GM12874 (cell line): Measurements from ENCODE around the gene TSPAN32.

Experiments used
- TF ChIP-seq, protein P1 (sequence below): IDR thresholded peaks from 2 replicates; pipeline ENCODE4 v1.5.1; 2011; ENCODE audit warnings: low read depth, mild to moderate bottlenecking, control low read depth, low read length, moderate library complexity; ENCODE audit not compliant: insufficient read depth

TSPAN32 gene

DNA sequence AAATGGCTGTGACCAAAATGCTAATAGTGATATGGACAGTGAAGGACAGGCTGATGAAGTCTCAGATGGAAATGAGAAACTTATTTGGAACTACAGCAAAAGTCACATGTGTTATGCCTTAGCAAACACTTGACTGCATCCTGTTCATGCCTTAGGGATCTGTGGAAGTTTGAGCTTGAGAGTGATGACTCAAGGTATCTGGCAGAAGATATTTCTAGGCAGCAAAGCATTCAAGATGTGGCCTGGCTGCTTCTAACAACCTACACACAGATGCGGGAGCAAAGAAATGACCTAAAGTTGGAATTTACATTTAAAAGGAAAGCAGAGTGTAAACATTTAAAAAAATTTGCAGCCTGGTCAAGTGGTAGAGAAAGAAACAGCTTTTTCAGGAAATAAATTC lies 47.2 kb downstream of the TSPAN32 start:
- TF ChIP-seq, protein P1, sequence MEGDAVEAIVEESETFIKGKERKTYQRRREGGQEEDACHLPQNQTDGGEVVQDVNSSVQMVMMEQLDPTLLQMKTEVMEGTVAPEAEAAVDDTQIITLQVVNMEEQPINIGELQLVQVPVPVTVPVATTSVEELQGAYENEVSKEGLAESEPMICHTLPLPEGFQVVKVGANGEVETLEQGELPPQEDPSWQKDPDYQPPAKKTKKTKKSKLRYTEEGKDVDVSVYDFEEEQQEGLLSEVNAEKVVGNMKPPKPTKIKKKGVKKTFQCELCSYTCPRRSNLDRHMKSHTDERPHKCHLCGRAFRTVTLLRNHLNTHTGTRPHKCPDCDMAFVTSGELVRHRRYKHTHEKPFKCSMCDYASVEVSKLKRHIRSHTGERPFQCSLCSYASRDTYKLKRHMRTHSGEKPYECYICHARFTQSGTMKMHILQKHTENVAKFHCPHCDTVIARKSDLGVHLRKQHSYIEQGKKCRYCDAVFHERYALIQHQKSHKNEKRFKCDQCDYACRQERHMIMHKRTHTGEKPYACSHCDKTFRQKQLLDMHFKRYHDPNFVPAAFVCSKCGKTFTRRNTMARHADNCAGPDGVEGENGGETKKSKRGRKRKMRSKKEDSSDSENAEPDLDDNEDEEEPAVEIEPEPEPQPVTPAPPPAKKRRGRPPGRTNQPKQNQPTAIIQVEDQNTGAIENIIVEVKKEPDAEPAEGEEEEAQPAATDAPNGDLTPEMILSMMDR, result no peak

- TF ChIP-seq, protein P1, result no peak
Measured at GRCh38 chr11:2351701-2352100, 49.9 kb downstream of the TSPAN32 start.

DNA sequence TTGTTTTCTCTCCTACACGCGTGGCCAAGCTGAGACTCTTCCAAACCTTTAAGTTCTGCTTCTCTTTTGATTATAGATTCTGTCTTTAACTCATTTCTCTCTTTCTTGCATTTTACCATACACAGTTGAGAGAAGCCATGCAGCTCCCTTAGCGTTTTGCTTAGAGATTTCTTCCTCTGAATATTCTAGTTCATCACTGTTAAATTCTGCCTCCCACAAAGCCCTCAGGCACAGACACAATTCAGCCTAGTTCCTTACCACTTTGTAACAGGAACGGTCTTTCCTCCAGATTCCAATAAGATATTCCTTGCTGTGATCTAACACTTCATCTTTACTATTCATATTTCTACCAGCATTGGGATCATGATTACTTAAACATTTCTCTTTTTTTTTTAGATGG lies 50.6 kb downstream of the TSPAN32 start:
- TF ChIP-seq, protein P1, result no peak

DNA sequence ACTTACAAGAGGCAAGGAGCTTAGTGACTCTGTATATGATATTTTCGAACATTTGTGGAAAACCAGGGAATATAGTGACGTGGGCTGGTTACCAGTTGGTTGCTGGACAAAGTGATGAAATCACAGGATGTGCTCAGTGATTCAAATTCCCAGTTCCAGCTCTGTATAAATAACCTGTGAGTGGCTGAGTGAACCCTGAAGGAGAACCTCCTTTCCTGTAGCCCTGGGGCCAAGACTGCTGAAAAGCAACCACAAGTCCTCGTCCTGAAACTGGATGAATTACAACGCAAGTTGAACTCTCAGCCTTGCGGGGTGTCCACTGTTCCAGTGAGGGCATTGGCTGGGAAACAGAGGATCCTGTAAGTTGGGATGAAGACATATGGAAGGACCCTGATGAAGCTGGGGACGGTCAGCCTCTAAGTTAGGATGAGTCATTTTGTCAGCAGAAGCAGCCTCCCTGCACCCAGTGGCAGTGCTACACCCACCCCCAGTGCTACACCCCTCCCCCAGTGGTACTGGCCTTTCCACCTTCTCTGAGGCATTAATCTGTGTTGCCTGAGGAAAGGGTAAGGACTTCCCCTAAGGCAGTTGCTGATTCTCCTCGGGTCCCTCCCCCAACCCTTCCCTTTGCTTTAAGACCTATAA lies 53.3 kb downstream of the TSPAN32 start:
- TF ChIP-seq, protein P1, result no peak

GRCh38 chr11:2357246-2357645 lies 55.4 kb downstream of the TSPAN32 start:
- TF ChIP-seq, protein P1, result no peak

DNA sequence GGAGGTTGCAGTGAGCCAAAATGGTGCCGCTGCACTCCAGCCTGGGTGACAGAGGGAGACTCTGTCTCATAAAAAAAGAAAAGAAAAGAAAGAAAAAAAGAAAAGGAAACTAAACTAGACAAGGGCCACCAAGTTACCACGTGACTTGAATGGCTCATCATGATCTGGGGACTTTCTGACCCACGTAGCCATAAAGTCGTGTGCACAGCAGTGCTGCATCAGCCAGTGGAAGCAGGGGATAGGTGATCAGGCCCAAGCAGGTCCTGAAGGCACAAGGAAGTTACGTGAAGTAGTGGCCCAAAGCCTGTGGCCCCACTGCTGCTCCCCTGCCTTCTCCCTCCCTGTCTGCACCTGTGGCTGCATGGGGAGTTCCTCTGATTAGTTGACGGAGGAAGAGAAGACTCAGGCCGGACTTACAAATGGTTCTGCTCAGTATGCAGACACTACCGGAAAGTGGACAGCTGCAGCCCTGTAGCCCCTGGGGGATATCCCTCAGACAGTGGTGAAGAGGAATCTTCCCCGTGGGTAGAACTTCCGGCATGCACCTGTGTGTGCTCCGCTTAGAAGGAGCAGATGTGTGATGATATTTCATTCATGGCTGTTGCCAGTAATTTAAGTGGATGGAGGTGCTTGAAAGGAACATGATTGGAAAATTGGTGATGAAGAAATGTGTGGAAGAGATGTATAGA lies 57.1 kb downstream of the TSPAN32 start:
- TF ChIP-seq, protein P1, result no peak

DNA sequence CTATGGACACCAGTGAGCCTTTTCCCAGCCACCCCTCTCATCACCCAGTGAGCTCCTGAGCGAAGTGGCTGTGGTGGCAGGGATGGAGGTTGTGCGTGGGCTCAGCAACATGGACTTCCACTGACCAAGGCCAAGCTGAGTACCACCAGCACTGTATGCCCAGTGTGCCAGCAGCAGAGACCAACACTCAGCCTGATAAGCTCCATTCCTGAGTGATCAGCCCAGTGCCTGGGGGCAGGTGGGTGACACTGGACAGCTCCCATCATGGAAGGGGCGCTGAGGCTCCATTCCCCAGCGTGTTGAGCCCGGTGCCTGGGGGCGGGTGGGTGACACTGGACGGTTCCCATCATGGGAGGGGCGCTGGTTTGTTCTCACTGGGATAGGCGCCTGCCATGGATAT lies 57.7 kb downstream of the TSPAN32 start:
- TF ChIP-seq, protein P1, result no peak
